IMR-90 (cell line): Measurements from ENCODE around the gene LTBP4. TPM values are rescaled to one million over a fixed set of nuclear protein-coding genes. Genes with fewer than 3 reads are reported as not detected.

ENCODE experiments used
- ATAC-seq: fragments of 200-7000 bp; cut with Tn5 transposase; 2 replicates; pipeline ENCODE4 v1.9.1; 2020; ENCODE audit warnings: low read depth, mild to moderate bottlenecking, moderate library complexity
- BruUV-seq: library from RNA; stranded (reverse); fragments of 400-500 nt; replicated peaks from 2 replicates; lab custom pipeline; 2021; lab: Mats Ljungman, UMichigan
- CTCF ChIA-PET: fragments of 300-600 bp; formaldehyde crosslinking; extraction: SDS; loops from one replicate; lab custom pipeline; 2021; ENCODE audit warnings: antibody characterized with exemption; lab: Yijun Ruan, JAX
- POLR2A ChIA-PET: fragments of 300-600 bp; sonication (Branson Sonifier 250); formaldehyde crosslinking; loops from one replicate; lab custom pipeline; 2022; ENCODE audit warnings: antibody characterized with exemption; ENCODE audit not compliant: unreplicated experiment; lab: Charles Lee
- DNase-seq: peaks from one replicate; pipeline ENCODE4 v3.0.0; 2013
- H2AFZ ChIP-seq: replicated peaks from 2 replicates; pipeline ENCODE3; 2013; ENCODE audit warnings: low read length, mild to moderate bottlenecking; ENCODE audit not compliant: poor library complexity
- H2AK5ac ChIP-seq: 2 replicates; pipeline ENCODE4 v1.6.1; 2013; ENCODE audit warnings: low read depth, low read length, inconsistent platforms
- H2AK9ac ChIP-seq: replicated peaks from 2 replicates; pipeline ENCODE3; 2013; ENCODE audit warnings: mild to moderate bottlenecking, low read depth, low read length, moderate library complexity; ENCODE audit not compliant: poor library complexity
- H2BK120ac ChIP-seq: 2 replicates; pipeline ENCODE4 v1.6.1; 2013; ENCODE audit warnings: low read depth, low read length, inconsistent platforms
- H2BK15ac ChIP-seq: 3 replicates; pipeline ENCODE4 v1.6.1; 2013; ENCODE audit warnings: low read depth, low read length, inconsistent platforms
- H2BK20ac ChIP-seq: 2 replicates; pipeline ENCODE4 v1.6.1; 2013; ENCODE audit warnings: low read depth, mild to moderate bottlenecking, inconsistent platforms, low read length, moderate library complexity
- H2BK5ac ChIP-seq: 2 replicates; pipeline ENCODE4 v1.6.1; 2013; ENCODE audit warnings: mild to moderate bottlenecking, low read depth, low read length, inconsistent platforms; ENCODE audit not compliant: poor library complexity, severe bottlenecking
- H3K14ac ChIP-seq: replicated peaks from 2 replicates; pipeline ENCODE4 v1.6.1; 2013; ENCODE audit warnings: low read depth, low read length, inconsistent platforms
- H3K18ac ChIP-seq: 2 replicates; pipeline ENCODE4 v1.6.1; 2013; ENCODE audit warnings: low read depth, low read length, control low read depth
- H3K23ac ChIP-seq: 2 replicates; pipeline ENCODE4 v1.6.1; 2013; ENCODE audit warnings: low read depth, low read length, inconsistent platforms
- H3K27ac ChIP-seq: 2 replicates; pipeline ENCODE4 v1.5.1; 2013; ENCODE audit warnings: mild to moderate bottlenecking, control low read depth, low read length; ENCODE audit not compliant: insufficient read depth
- H3K27me3 ChIP-seq: 2 replicates; pipeline ENCODE4 v1.6.1; 2013; ENCODE audit warnings: low read length; ENCODE audit not compliant: control insufficient read depth, insufficient read depth
- H3K36me3 ChIP-seq: 2 replicates; pipeline ENCODE4 v1.6.1; 2013; ENCODE audit warnings: low read length, mixed read lengths; ENCODE audit not compliant: control insufficient read depth, insufficient read depth
- H3K4ac ChIP-seq: 2 replicates; pipeline ENCODE4 v1.6.1; 2013; ENCODE audit warnings: low read depth, low read length, inconsistent platforms
- H3K4me1 ChIP-seq: 2 replicates; pipeline ENCODE4 v1.6.1; 2013; ENCODE audit warnings: low read length, mixed read lengths; ENCODE audit not compliant: control insufficient read depth, insufficient read depth
- H3K4me2 ChIP-seq: 2 replicates; pipeline ENCODE4 v1.6.1; 2013; ENCODE audit warnings: low read depth, mild to moderate bottlenecking, control low read depth, low read length, moderate library complexity
- H3K4me3 ChIP-seq: 2 replicates; pipeline ENCODE4 v1.5.1; 2013; ENCODE audit warnings: low read depth, mild to moderate bottlenecking, control low read depth, low read length, moderate library complexity; ENCODE audit not compliant: insufficient read depth
- H3K56ac ChIP-seq: 2 replicates; pipeline ENCODE4 v1.6.1; 2013; ENCODE audit warnings: low read length, inconsistent platforms; ENCODE audit not compliant: insufficient read depth; ENCODE audit errors: extremely low read depth
- H3K79me1 ChIP-seq, 2 experiments: 2 replicates each; pipeline ENCODE4 v1.6.1; 2013; ENCODE audit warnings: low read length in 2 of 2, inconsistent platforms in 1 of 2, low read depth in 1 of 2
- H3K9ac ChIP-seq: 2 replicates; pipeline ENCODE4 v1.6.1; 2013; ENCODE audit warnings: low read depth, low read length, control low read depth
- H3K9me1 ChIP-seq: 2 replicates; pipeline ENCODE4 v1.6.1; 2013; ENCODE audit warnings: low read length, inconsistent platforms; ENCODE audit not compliant: insufficient read depth
- H3K9me3 ChIP-seq: 2 replicates; pipeline ENCODE4 v1.6.1; 2013; ENCODE audit warnings: low read length; ENCODE audit not compliant: control insufficient read depth, insufficient read depth
- H4K20me1 ChIP-seq: 2 replicates; pipeline ENCODE4 v1.6.1; 2013; ENCODE audit warnings: low read length, inconsistent platforms; ENCODE audit not compliant: insufficient read depth
- H4K5ac ChIP-seq: 2 replicates; pipeline ENCODE4 v1.6.1; 2013; ENCODE audit warnings: mild to moderate bottlenecking, low read depth, low read length, control low read depth
- H4K8ac ChIP-seq, 2 experiments: 2 replicates each; pipeline ENCODE4 v1.6.1; 2013; ENCODE audit warnings: low read depth in 2 of 2, low read length in 2 of 2, control low read depth in 1 of 2, inconsistent platforms in 1 of 2
- H4K91ac ChIP-seq: 2 replicates; pipeline ENCODE4 v1.6.1; 2013; ENCODE audit warnings: low read depth, low read length, inconsistent platforms; ENCODE audit not compliant: insufficient read depth
- BHLHE40 ChIP-seq: fragments of 150-350 bp; IDR thresholded peaks from 2 replicates; pipeline ENCODE4 v1.6.1; 2016; ENCODE audit warnings: mild to moderate bottlenecking, low read depth, low read length
- CEBPB ChIP-seq: IDR thresholded peaks from 2 replicates; pipeline ENCODE4 v1.6.1; 2012; ENCODE audit warnings: low read depth, low read length, improper control_type of control experiment
- CHD1 ChIP-seq: IDR thresholded peaks from 2 replicates; pipeline ENCODE4 v1.6.1; 2012; ENCODE audit warnings: low read depth, low read length, improper control_type of control experiment
- FOS ChIP-seq: fragments of 150-350 bp; IDR thresholded peaks from 2 replicates; pipeline ENCODE4 v1.6.1; 2016; ENCODE audit warnings: low read depth, low read length
- MAFK ChIP-seq: IDR thresholded peaks from 2 replicates; pipeline ENCODE4 v1.6.1; 2012; ENCODE audit warnings: low read depth, low read length, improper control_type of control experiment
- MAZ ChIP-seq: IDR thresholded peaks from 2 replicates; pipeline ENCODE4 v1.6.1; 2012; ENCODE audit warnings: low read depth, mild to moderate bottlenecking, low read length, improper control_type of control experiment, moderate library complexity, borderline replicate concordance
- MXI1 ChIP-seq: IDR thresholded peaks from 2 replicates; pipeline ENCODE4 v1.6.1; 2012; ENCODE audit warnings: low read depth, mild to moderate bottlenecking, low read length, moderate library complexity, borderline replicate concordance
- NFE2L2 ChIP-seq: fragments of 150-350 bp; IDR thresholded peaks from 2 replicates; pipeline ENCODE4 v1.6.1; 2016; ENCODE audit warnings: low read depth, mild to moderate bottlenecking, low read length
- POLR2A ChIP-seq: IDR thresholded peaks from 2 replicates; pipeline ENCODE4 v1.6.1; 2012; ENCODE audit warnings: mild to moderate bottlenecking, low read depth, low read length
- RCOR1 ChIP-seq: IDR thresholded peaks from 2 replicates; pipeline ENCODE4 v1.6.1; 2012; ENCODE audit warnings: mild to moderate bottlenecking, low read length, improper control_type of control experiment; ENCODE audit not compliant: insufficient replicate concordance
- RFX5 ChIP-seq: IDR thresholded peaks from 2 replicates; pipeline ENCODE4 v1.8.0; 2012; ENCODE audit warnings: low read depth, mild to moderate bottlenecking, low read length, moderate library complexity
- WGBS, 2 experiments: methylation state at CpG; one replicate each; pipeline versions ENCODE4 v1.1.5 to v1.1.7; 2013; ENCODE audit warnings: missing lambda C conversion rate in 2 of 2; ENCODE audit not compliant: insufficient read length in 1 of 2; ENCODE audit errors: extremely low coverage in 2 of 2; 5-methylcytosine and 5-hydroxymethylcytosine counted together
- dilution Hi-C: fragments of 300-500 bp; cut with HindIII; formaldehyde crosslinking; loops from one replicate; pipeline ENCODE4 v1.14.3; 2018; ENCODE audit warnings: low sequenced_read_pairs; ENCODE audit not compliant: unreplicated experiment
- in situ Hi-C: fragments of 300-500 bp; cut with MboI; formaldehyde crosslinking; loops from 3 replicates; pipeline ENCODE4 v1.14.3; 2019; ENCODE audit warnings: low sequenced_read_pairs, inconsistent platforms, mixed read lengths
- intact Hi-C: fragments of 100-400 bp; cut with micrococcal nuclease; formaldehyde crosslinking; loops from 2 replicates; pipeline ENCODE4 v1.10.0; 2022
- polyA plus RNA-seq, 3 experiments: library from polyadenylated mRNA; depleted of rRNA; stranded (reverse); fragments of >200 nt; gene quantifications; 2 replicates each; pipeline ENCODE4 v1.2.3, GENCODE V29; 2012; ENCODE audit warnings: low replicate concordance in 1 of 3
- total RNA-seq: library from RNA; depleted of rRNA; stranded (reverse); fragments of >200 nt; gene quantifications from 2 replicates; pipeline ENCODE4 v1.2.3, GENCODE V29; 2012
- TF ChIP-seq, protein P1 (sequence below): fragments of 150-350 bp; IDR thresholded peaks from 2 replicates; pipeline ENCODE4 v1.6.1; 2017; ENCODE audit warnings: mild to moderate bottlenecking, antibody characterized with exemption, low read length, low read depth
- TF ChIP-seq, protein P2 (sequence below): fragments of 150-350 bp; IDR thresholded peaks from 2 replicates; pipeline ENCODE4 v1.6.1; 2016; ENCODE audit warnings: low read depth, mild to moderate bottlenecking, low read length, moderate library complexity, borderline replicate concordance
- TF ChIP-seq, protein P3 (sequence below): conservative IDR thresholded peaks from 2 replicates; pipeline ENCODE4 v1.5.1; 2012; ENCODE audit warnings: mild to moderate bottlenecking, low read depth, low read length, improper control_type of control experiment

The LTBP4 gene
- total and polyA plus RNA-seq, 2 of the 4 experiments (the other 2 are of a cell fraction), result 14.7 to 70.3 TPM

- in situ Hi-C loops, result no loop called here
- Histone ChIP-seq H4K8ac (peak overlapping the region in 1 of 2 experiments; percentile 86; a peak in 2 of 4 replicates), H2BK5ac (no peak overlapping the region), H3K4me1 (peaks cover 8% of the 10 kb centered on the region), H2AK9ac (peak overlapping the region; percentile 60), H3K14ac (no peak overlapping the region), H3K27ac (no peak overlapping the region), H3K4me3 (peak overlapping the region; percentile 20; the same call in 1 of the 2 replicates), H3K23ac (no peak overlapping the region), H3K4me2 (peak overlapping the region; percentile 76), H4K91ac (no peak overlapping the region; the same call in 1 of the 2 replicates), H2BK120ac (no peak overlapping the region), H3K27me3 (peaks cover 20% of the 10 kb centered on the region), H2AK5ac (no peak overlapping the region), H3K4ac (peak overlapping the region; percentile 28; the same call in 1 of the 2 replicates), H3K18ac (no peak overlapping the region), H4K5ac (peak overlapping the region; percentile 46; the same call in 1 of the 2 replicates), H3K9me1 (no peaks in the 10 kb centered on the region), H3K9me3 (no peaks in the 10 kb centered on the region), H3K79me1 (0 out of 4 replicates have a peak, but pooled peaks cover 0 to 4% of the 10 kb centered on the region in 2 experiments), H3K56ac (no peak overlapping the region), H2BK15ac (no peak overlapping the region), H3K9ac (no peak overlapping the region), H2AFZ (peak overlapping the region; percentile 98), H4K20me1 (no peaks in the 10 kb centered on the region), H2BK20ac (no peak overlapping the region), H3K36me3 (no peaks in the 10 kb centered on the region)
- intact Hi-C loops, result no loop called here
- ChIA-PET CTCF (interaction anchor here (0.9 to 1.0 kb wide), 2 partner anchors 32 to 107 kb away, joined by 3 read pairs; no protein-coding TSS in a partner anchor), POLR2A (interaction anchor here (0.6 kb wide), 1 partner anchor 577 kb away, joined by 3 read pairs; no protein-coding TSS in a partner anchor)
- DNase-seq (no peak), ATAC-seq (no peak)
- TF ChIP-seq, protein P1, sequence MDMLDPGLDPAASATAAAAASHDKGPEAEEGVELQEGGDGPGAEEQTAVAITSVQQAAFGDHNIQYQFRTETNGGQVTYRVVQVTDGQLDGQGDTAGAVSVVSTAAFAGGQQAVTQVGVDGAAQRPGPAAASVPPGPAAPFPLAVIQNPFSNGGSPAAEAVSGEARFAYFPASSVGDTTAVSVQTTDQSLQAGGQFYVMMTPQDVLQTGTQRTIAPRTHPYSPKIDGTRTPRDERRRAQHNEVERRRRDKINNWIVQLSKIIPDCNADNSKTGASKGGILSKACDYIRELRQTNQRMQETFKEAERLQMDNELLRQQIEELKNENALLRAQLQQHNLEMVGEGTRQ, result no peak
- no peak for TF ChIP-seq CEBPB
- TF ChIP-seq, protein P2, sequence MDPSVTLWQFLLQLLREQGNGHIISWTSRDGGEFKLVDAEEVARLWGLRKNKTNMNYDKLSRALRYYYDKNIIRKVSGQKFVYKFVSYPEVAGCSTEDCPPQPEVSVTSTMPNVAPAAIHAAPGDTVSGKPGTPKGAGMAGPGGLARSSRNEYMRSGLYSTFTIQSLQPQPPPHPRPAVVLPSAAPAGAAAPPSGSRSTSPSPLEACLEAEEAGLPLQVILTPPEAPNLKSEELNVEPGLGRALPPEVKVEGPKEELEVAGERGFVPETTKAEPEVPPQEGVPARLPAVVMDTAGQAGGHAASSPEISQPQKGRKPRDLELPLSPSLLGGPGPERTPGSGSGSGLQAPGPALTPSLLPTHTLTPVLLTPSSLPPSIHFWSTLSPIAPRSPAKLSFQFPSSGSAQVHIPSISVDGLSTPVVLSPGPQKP, result no peak
- TF ChIP-seq POLR2A, result no peak
- TF ChIP-seq MAZ, result no peak
- TF ChIP-seq MXI1, result no peak
- TF ChIP-seq NFE2L2, result no peak
- TF ChIP-seq FOS, result no peak
- TF ChIP-seq, protein P3, sequence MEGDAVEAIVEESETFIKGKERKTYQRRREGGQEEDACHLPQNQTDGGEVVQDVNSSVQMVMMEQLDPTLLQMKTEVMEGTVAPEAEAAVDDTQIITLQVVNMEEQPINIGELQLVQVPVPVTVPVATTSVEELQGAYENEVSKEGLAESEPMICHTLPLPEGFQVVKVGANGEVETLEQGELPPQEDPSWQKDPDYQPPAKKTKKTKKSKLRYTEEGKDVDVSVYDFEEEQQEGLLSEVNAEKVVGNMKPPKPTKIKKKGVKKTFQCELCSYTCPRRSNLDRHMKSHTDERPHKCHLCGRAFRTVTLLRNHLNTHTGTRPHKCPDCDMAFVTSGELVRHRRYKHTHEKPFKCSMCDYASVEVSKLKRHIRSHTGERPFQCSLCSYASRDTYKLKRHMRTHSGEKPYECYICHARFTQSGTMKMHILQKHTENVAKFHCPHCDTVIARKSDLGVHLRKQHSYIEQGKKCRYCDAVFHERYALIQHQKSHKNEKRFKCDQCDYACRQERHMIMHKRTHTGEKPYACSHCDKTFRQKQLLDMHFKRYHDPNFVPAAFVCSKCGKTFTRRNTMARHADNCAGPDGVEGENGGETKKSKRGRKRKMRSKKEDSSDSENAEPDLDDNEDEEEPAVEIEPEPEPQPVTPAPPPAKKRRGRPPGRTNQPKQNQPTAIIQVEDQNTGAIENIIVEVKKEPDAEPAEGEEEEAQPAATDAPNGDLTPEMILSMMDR, result no peak
- TF ChIP-seq RCOR1, result no peak
- no peak for TF ChIP-seq MAFK
- no peak for TF ChIP-seq RFX5
- no peak for TF ChIP-seq CHD1
- TF ChIP-seq BHLHE40, result no peak
- dilution Hi-C loops, result no loop called here
- WGBS, 2 experiments, result no CpG with 5 or more reads among the region's 3 CpGs
- BruUV-seq, result no TSS peak
Measured at GRCh38 chr19:40571005-40571318, 30.2 kb upstream of the LTBP4 start.
